Breast epithelium (tissue), 4 donors: Measurements from ENCODE around the gene PDLIM7. TPM values are rescaled to one million over a fixed set of nuclear protein-coding genes. Genes with fewer than 3 reads are reported as not detected.

Experiments used
- DNase-seq, 2 donors: peaks; one replicate each; pipeline ENCODE4 v3.0.0-alpha.2; 2019; ENCODE audit warnings: low spot score in 2 of 2
- H3K27ac ChIP-seq, 2 donors: fragments of 200-600 bp; sonication (generic) in 1 of 2; one replicate each; pipeline ENCODE4 v1.5.1; 2016 to 2019; ENCODE audit warnings: mild to moderate bottlenecking in 1 of 2
- H3K27me3 ChIP-seq, 2 donors: fragments of 200-600 bp; sonication (generic) in 1 of 2; one replicate each; pipeline versions ENCODE4 v1.5.1 to v1.6.0; 2017 to 2019; ENCODE audit warnings: control low read depth in 1 of 2, mild to moderate bottlenecking in 1 of 2
- H3K36me3 ChIP-seq: fragments of 200-600 bp; one replicate; pipeline ENCODE4 v1.5.1; 2019
- H3K4me1 ChIP-seq, 2 donors: fragments of 200-600 bp; sonication (generic); one replicate each; pipeline ENCODE4 v1.5.1; 2016 to 2019; ENCODE audit warnings: control low read depth in 1 of 2
- H3K4me3 ChIP-seq, 3 donors: fragments of 200-600 bp; sonication (generic); 1 replicate in 2 of 3; 2 replicates in 1 of 3; pipeline ENCODE4 v1.5.1; 2016 to 2019; ENCODE audit warnings: mild to moderate bottlenecking in 3 of 3, moderate library complexity in 2 of 3
- H3K9me3 ChIP-seq, 2 donors: fragments of 200-600 bp; sonication (generic) in 1 of 2; one replicate each; pipeline ENCODE4 v1.5.1; 2016 to 2019; ENCODE audit warnings: control low read depth in 1 of 2
- CTCF ChIP-seq, 3 donors: fragments of 450-650 bp; IDR thresholded peaks; one replicate each; pipeline ENCODE4 v1.5.1; 2016 to 2017; ENCODE audit warnings: antibody characterized with exemption in 3 of 3, mild to moderate bottlenecking in 3 of 3, moderate library complexity in 3 of 3
- POLR2A ChIP-seq: fragments of 450-650 bp; IDR thresholded peaks from one replicate; pipeline ENCODE4 v1.6.1; 2016; ENCODE audit warnings: antibody characterized with exemption, mild to moderate bottlenecking, moderate library complexity
- POLR2AphosphoS5 ChIP-seq, 3 donors: sonication (generic); formaldehyde crosslinking; IDR thresholded peaks; one replicate each; pipeline ENCODE4 v1.6.1; 2017; ENCODE audit warnings: antibody characterized with exemption in 3 of 3
- intact Hi-C: fragments of 100-400 bp; cut with DNase I; formaldehyde crosslinking; loops from one replicate; pipeline ENCODE4 v1.15.1; 2023; ENCODE audit warnings: low total_unique reads
- total RNA-seq, 3 donors: library from RNA; depleted of rRNA; stranded (reverse); fragments of >200 nt; gene quantifications; one replicate each; pipeline ENCODE4 v1.1.0, GENCODE V29; 2016

Gene PDLIM7
- total RNA-seq, 3 donors from 2014 or later: 17.1 to 61.9 (median 42.6) TPM

GRCh38 chr5:177524539-177524900 lies 27.1 kb upstream of the PDLIM7 start:
- Histone ChIP-seq H3K27ac (peak overlapping the region in 1 of 2 donors; percentile 12), H3K27me3 (no peaks in the 10 kb centered on the region), H3K9me3 (no peaks in the 10 kb centered on the region), H3K36me3 (no peaks in the 10 kb centered on the region), H3K4me1 (no peaks in the 10 kb centered on the region), H3K4me3 (no peak overlapping the region)
- intact Hi-C loops: no loop called here
- DNase-seq: no peak
- TF ChIP-seq POLR2AphosphoS5 (IDR thresholded peaks at IDR 0.05): no peak
- TF ChIP-seq CTCF (IDR thresholded peaks at IDR 0.05): no peak
- no peak for TF ChIP-seq POLR2A

- Histone ChIP-seq H3K36me3 (no peaks in the 10 kb centered on the region), H3K27me3 (no peaks in the 10 kb centered on the region), H3K4me1 (no peaks in the 10 kb centered on the region), H3K9me3 (no peaks in the 10 kb centered on the region), H3K4me3 (no peak overlapping the region), H3K27ac (peak overlapping the region in 1 of 2 donors; percentile 12)
- no peak for TF ChIP-seq CTCF (IDR thresholded peaks at IDR 0.05)
- TF ChIP-seq POLR2AphosphoS5 (IDR thresholded peaks at IDR 0.05): no peak
- TF ChIP-seq POLR2A: no peak
- intact Hi-C loops: no loop called here
- DNase-seq: no peak
These were observed 26.5 kb upstream of the PDLIM7 start for GRCh38 chr5:177523711-177524538.

- Histone ChIP-seq H3K4me1 (peaks cover 2% of the 10 kb centered on the region in 2 donors), H3K27ac (no peak overlapping the region), H3K9me3 (no peaks in the 10 kb centered on the region), H3K4me3 (no peak overlapping the region), H3K36me3 (no peaks in the 10 kb centered on the region), H3K27me3 (no peaks in the 10 kb centered on the region)
- TF ChIP-seq POLR2AphosphoS5 (IDR thresholded peaks at IDR 0.05): no peak
- no peak for TF ChIP-seq CTCF (IDR thresholded peaks at IDR 0.05)
- TF ChIP-seq POLR2A: no peak
- intact Hi-C loops: no loop called here
- DNase-seq: no peak
These were observed 23.6 kb upstream of the PDLIM7 start for GRCh38 chr5:177520916-177521513.

GRCh38 chr5:177520271-177520670 lies 22.9 kb upstream of the PDLIM7 start:
- Histone ChIP-seq H3K4me3 (no peak overlapping the region), H3K9me3 (no peaks in the 10 kb centered on the region), H3K27me3 (no peaks in the 10 kb centered on the region), H3K4me1 (peaks cover 8% of the 10 kb centered on the region in 2 donors), H3K27ac (no peak overlapping the region), H3K36me3 (no peaks in the 10 kb centered on the region)
- no peak for DNase-seq
- TF ChIP-seq POLR2AphosphoS5 (IDR thresholded peaks at IDR 0.05) (no peak), POLR2A (no peak), CTCF (IDR thresholded peaks at IDR 0.05) (no peak)
- intact Hi-C loops: no loop called here
